ENCODE measurements around the gene CCSER1. TPM values are rescaled to one million over a fixed set of nuclear protein-coding genes. Genes with fewer than 3 reads are reported as not detected.
"Not testable (repeated sequence)": the region's sequence is repeated elsewhere in the genome, so short reads cannot be mapped to it uniquely, and the experiment has no call there.

Gene CCSER1
- total and polyA plus RNA-seq, 4 donors: 0.18 to 2.3 (median 1.2) TPM

- no peaks in the 10 kb centered on the region for H3K4me1 ChIP-seq (ENCODE audit: control insufficient read depth in 4 of 4, insufficient read depth in 4 of 4, low read length in 3 of 4)
- no peak for TF ChIP-seq RXRA (IDR thresholded peaks at IDR 0.05)
- no peak overlapping the region for H3K4me3 ChIP-seq (ENCODE audit: low read depth in 1 of 3, low read length in 3 of 3)
- no peak overlapping the region for H3K27ac ChIP-seq (ENCODE audit: low read depth in 1 of 2, low read length in 2 of 2)
- DNase-seq (ENCODE audit: low spot score): no peak
- whole genome bisulfite sequencing: 32% methylated on average over 2 of the region's 2 CpGs
- no peaks in the 10 kb centered on the region for H3K27me3 ChIP-seq (ENCODE audit: control insufficient read depth in 4 of 4, insufficient read depth in 4 of 4, low read length in 3 of 4)
- H3K36me3 ChIP-seq (ENCODE audit: control insufficient read depth in 4 of 4, insufficient read depth in 3 of 4, low read depth in 1 of 4, low read length in 3 of 4): no peaks in the 10 kb centered on the region
- no peak overlapping the region for H3K9ac ChIP-seq (ENCODE audit: low read depth in 1 of 2, low read length in 2 of 2)
- H3K9me3 ChIP-seq (ENCODE audit: control insufficient read depth in 4 of 4, low read length in 3 of 4): no peaks in the 10 kb centered on the region
Observed at GRCh38 chr4:91448668-91449330, 1321.6 kb downstream of the CCSER1 start.

- Histone ChIP-seq H3K27me3 (ENCODE audit: control insufficient read depth in 4 of 4, insufficient read depth in 4 of 4, low read length in 3 of 4) (no peaks in the 10 kb centered on the region), H3K4me1 (ENCODE audit: control insufficient read depth in 4 of 4, insufficient read depth in 4 of 4, low read length in 3 of 4) (no peaks in the 10 kb centered on the region), H3K4me3 (ENCODE audit: low read depth in 1 of 3, low read length in 3 of 3) (no peak overlapping the region), H3K36me3 (ENCODE audit: control insufficient read depth in 4 of 4, insufficient read depth in 3 of 4, low read depth in 1 of 4, low read length in 3 of 4) (no peaks in the 10 kb centered on the region), H3K27ac (ENCODE audit: low read depth in 1 of 2, low read length in 2 of 2) (no peak overlapping the region), H3K9me3 (ENCODE audit: control insufficient read depth in 4 of 4, low read length in 3 of 4) (peaks cover 0 to 3% (median 0%) of the 10 kb centered on the region in 4 donors), H3K9ac (ENCODE audit: low read depth in 1 of 2, low read length in 2 of 2) (no peak overlapping the region)
- TF ChIP-seq REST (IDR thresholded peaks at IDR 0.05) (no peak), RAD21 (IDR thresholded peaks at IDR 0.05) (no peak), MAX (IDR thresholded peaks at IDR 0.05) (no peak)
- no peak for DNase-seq (ENCODE audit: low spot score)
- WGBS: 57% methylated on average over 4 of the region's 4 CpGs
Observed at GRCh38 chr4:91454111-91454510, 1326.9 kb downstream of the CCSER1 start.

GRCh38 chr4:91462566-91462965 is 1335.4 kb downstream of the CCSER1 start:
- H3K9me3 ChIP-seq (ENCODE audit: control insufficient read depth in 4 of 4, low read length in 3 of 4); H3K9ac ChIP-seq (ENCODE audit: low read depth in 1 of 2, low read length in 2 of 2); H3K36me3 ChIP-seq (ENCODE audit: control insufficient read depth in 4 of 4, insufficient read depth in 3 of 4, low read depth in 1 of 4, low read length in 3 of 4); H3K27me3 ChIP-seq (ENCODE audit: control insufficient read depth in 4 of 4, insufficient read depth in 4 of 4, low read length in 3 of 4); H3K4me1 ChIP-seq (ENCODE audit: control insufficient read depth in 4 of 4, insufficient read depth in 4 of 4, low read length in 3 of 4); H3K27ac ChIP-seq (ENCODE audit: low read depth in 1 of 2, low read length in 2 of 2); H3K4me3 ChIP-seq (ENCODE audit: low read depth in 1 of 3, low read length in 3 of 3); DNase-seq (ENCODE audit: low spot score): not testable (repeated sequence)
- 88% methylated on average over 9 of the region's 9 CpGs for WGBS

GRCh38 chr4:91470671-91471070 is 1343.5 kb downstream of the CCSER1 start:
- H3K36me3 ChIP-seq (ENCODE audit: control insufficient read depth in 4 of 4, insufficient read depth in 3 of 4, low read depth in 1 of 4, low read length in 3 of 4): no peaks in the 10 kb centered on the region
- no peaks in the 10 kb centered on the region for H3K9me3 ChIP-seq (ENCODE audit: control insufficient read depth in 4 of 4, low read length in 3 of 4)
- no peak for TF ChIP-seq HNF4G (IDR thresholded peaks at IDR 0.05)
- no peak for TF ChIP-seq REST (IDR thresholded peaks at IDR 0.05)
- no peak for TF ChIP-seq ATF3 (IDR thresholded peaks at IDR 0.05)
- TF ChIP-seq SP1 (IDR thresholded peaks at IDR 0.05): no peak
- no peak for TF ChIP-seq TAF1 (conservative IDR thresholded peaks at IDR 0.05)
- no peak for TF ChIP-seq FOXA2 (IDR thresholded peaks at IDR 0.05)
- no peak for TF ChIP-seq ZBTB33 (IDR thresholded peaks at IDR 0.05)
- TF ChIP-seq YY1 (IDR thresholded peaks at IDR 0.05): no peak
- no peak for TF ChIP-seq RAD21 (IDR thresholded peaks at IDR 0.05)
- TF ChIP-seq HNF4A (conservative IDR thresholded peaks at IDR 0.05): no peak
- no peak for TF ChIP-seq RXRA (IDR thresholded peaks at IDR 0.05)
- no peak overlapping the region for H3K27ac ChIP-seq (ENCODE audit: low read depth in 1 of 2, low read length in 2 of 2)
- DNase-seq (ENCODE audit: low spot score): no peak
- H3K27me3 ChIP-seq (ENCODE audit: control insufficient read depth in 4 of 4, insufficient read depth in 4 of 4, low read length in 3 of 4): no peaks in the 10 kb centered on the region
- no peak overlapping the region for H3K4me3 ChIP-seq (ENCODE audit: low read depth in 1 of 3, low read length in 3 of 3)
- no peaks in the 10 kb centered on the region for H3K4me1 ChIP-seq (ENCODE audit: control insufficient read depth in 4 of 4, insufficient read depth in 4 of 4, low read length in 3 of 4)
- H3K9ac ChIP-seq (ENCODE audit: low read depth in 1 of 2, low read length in 2 of 2): no peak overlapping the region
- WGBS: 60% methylated on average over 2 of the region's 2 CpGs

Data from liver (tissue), 9 donors.